ENCODE data around the gene KCNJ14.

Gene KCNJ14

DNA sequence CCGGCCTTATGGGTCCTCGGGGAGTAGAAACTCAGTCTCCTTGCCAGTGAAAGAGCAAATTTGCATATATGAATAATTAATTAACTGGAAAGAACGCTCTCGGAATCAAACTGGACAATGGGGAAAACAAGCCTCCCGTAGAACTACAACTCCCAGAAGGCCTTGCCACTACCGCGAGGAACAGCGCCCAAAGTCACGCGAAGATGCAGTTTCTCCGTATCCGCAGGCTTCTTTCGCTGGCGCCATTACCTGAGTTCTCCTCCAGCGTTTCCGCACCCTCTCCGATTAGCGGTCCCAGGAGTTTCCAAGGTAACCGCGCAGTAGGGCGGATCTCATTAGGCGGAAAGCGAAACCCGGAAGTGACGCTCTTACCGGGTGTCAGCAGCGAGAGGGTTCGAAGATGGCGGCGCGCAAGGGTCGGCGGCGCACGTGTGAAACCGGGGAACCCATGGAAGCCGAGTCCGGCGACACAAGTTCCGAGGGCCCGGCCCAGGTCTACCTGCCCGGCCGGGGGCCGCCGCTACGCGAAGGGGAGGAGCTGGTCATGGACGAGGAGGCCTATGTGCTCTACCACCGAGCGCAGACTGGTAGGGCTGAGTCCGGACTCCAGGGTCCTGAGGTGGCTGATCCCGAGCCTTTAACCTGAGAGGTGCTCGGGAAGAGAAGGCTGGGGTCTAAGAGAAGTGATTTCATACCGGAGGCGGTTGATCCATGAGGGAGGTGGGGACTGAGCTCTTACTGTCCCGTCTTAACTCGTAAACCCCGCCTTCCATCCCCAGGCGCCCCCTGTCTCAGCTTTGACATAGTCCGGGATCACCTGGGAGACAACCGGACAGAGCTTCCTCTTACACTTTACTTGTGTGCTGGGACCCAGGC lies 9.5 kb upstream of the KCNJ14 start, which contains the start of gene GRWD1:
Gene GRWD1 (plus strand): TSS at position 378 of the 876 bp plus-strand sequence. CDS start 23 bp downstream, at position 401.
- DNase-seq: peak; percentile 95

DNA sequence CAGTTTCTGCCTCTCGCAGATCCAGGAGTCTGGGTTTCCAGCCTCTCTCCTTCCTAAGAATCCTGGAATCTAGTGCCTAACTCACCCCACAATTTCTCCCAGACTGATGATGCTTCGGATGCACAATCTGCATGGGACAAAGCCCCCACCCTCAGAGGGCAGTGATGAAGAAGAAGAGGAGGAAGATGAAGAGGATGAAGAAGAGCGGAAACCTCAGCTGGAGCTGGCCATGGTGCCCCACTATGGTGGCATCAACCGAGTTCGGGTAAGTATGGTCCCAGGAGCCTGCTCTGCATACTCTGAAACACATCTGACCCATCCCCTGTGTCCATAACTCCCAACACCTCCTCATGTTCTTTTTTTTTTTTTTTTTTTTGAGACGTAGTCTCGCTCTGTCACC lies 8.8 kb upstream of the KCNJ14 start:
- no peak for DNase-seq

DNA sequence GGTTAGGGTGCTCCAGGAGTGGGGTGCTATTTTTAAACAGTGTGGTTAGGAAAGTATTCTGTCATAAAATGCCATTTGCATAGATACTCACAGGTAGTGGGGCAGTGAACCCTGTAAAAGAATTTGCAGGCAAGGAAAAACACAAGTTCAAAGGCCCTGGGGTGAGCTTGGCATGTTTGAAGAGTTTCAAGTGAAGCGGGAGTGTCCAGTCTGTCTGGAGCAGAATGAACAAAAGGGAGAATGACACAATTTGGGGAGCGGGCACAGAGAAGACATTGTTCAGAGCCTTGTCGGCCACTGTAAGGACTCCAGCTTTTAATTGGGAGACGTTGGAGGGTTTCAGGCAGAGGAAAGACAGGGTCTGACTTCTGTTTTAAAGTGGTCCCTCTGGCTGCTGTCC lies 6.8 kb upstream of the KCNJ14 start:
- no peak for DNase-seq

DNA sequence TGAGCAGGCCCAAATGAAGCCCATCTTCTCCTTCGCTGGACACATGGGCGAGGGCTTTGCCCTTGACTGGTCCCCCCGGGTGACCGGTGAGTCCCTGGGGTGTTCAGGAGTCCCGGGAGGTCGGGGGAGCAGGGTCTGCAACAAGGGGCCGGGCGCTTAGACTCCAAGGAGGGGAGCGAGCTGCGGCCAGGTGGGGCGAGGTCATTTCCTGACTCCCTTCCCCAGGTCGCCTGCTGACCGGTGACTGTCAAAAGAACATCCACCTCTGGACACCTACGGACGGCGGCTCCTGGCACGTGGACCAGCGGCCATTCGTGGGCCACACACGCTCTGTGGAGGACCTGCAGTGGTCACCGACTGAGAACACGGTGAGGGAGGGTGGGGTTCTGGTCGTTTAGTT lies 4.9 kb upstream of the KCNJ14 start:
- DNase-seq: no peak

DNA sequence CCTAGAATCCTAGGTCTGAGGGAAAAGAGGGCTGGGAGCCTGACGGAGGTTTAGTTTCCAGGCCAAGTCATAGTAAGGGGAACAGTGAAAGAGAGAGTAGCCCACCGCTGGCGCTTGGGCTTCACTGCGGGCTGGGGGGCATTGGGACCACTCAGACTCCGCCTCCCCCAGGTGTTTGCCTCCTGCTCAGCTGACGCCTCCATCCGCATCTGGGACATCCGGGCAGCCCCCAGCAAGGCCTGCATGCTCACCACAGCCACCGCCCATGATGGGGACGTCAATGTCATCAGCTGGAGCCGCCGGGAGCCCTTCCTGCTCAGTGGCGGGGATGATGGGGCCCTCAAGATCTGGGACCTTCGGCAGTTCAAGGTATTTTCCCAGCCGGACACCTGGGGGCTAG lies 4.5 kb upstream of the KCNJ14 start:
- no peak for DNase-seq

DNA sequence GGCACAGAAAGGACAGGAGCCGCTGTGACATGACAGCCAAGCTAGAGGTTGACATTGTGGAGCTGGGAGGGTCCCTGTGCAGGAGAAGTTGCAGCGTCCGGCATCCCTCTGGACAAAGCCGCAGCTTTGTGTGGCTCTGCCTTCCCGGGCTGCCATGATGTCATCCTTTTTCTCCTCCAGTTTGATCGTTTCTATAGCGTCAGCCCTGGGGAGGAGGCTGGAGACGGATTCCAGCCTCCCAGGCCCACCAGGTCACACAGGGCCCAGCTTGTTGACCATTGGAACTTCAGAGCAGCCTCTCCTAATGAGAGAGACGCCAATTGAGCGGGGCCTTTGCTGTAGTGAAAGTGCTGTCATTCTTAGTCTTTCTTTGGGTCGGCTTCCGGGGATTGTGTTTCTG lies 3.8 kb upstream of the KCNJ14 start:
- no peak for DNase-seq

DNA sequence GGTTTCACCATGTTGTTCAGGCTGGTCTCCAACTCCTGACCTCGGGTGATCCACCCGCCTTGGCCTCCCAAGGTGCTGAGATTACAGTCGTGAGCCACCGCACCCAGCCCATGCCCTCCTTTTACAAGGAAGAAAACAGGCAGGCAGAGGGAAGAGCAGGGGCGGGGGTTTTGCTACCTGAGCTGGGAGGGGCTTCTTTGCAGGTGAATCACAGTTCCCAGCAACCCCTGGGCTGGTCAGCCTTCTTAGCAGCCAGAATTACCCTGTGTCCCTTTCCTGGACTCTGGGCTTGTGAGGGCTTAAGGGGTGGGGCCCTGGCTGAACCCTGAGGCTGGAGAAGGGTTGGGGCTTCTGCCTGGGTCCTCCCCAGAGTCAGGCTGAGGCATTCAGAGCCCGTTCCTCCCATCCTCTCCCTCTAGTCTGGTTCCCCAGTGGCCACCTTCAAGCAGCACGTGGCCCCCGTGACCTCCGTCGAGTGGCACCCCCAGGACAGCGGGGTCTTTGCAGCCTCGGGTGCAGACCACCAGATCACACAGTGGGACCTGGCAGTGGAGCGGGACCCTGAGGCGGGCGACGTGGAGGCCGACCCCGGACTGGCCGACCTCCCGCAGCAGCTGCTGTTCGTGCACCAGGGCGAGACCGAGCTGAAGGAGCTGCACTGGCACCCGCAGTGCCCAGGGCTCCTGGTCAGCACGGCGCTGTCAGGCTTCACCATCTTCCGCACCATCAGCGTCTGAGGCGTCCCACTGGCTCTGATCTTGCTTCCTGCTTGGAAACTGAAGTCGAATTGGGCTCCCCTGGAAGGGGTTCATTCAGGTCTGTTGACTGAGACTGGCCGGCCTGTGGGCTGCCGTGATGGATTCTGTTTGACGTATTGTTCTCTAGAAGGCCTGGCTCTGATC lies 2.8 kb upstream of the KCNJ14 start:
- DNase-seq: no peak

DNA sequence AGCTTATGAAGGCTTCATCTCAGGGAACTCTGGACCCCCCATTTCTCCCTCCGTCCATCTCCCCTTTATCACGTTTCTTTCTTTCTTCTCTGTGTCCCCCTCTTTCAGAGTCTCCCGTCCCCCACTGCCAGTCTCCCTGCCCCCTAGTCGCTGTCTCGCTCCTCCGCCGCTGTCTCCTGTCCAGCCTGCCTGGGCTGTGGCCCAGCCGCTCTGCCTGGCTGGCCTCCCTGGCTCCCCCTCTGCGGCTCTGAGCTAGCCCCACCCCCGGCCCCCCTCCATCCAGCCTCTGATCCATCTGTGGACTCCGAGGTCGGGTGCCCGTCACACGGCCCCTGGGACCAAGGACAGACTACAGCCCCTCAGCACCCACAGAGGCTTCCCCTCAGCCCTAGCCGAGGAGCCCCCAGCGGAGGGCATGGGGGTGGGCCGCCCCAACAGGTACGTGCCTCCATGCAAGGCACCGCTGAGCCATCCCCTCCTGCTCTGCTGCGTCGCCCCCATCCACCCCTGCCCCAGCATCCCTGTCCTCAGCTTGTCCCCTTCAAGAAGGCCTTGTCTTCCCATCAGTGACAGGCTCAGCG lies 1.1 kb upstream of the KCNJ14 start:
- DNase-seq: no peak

DNA sequence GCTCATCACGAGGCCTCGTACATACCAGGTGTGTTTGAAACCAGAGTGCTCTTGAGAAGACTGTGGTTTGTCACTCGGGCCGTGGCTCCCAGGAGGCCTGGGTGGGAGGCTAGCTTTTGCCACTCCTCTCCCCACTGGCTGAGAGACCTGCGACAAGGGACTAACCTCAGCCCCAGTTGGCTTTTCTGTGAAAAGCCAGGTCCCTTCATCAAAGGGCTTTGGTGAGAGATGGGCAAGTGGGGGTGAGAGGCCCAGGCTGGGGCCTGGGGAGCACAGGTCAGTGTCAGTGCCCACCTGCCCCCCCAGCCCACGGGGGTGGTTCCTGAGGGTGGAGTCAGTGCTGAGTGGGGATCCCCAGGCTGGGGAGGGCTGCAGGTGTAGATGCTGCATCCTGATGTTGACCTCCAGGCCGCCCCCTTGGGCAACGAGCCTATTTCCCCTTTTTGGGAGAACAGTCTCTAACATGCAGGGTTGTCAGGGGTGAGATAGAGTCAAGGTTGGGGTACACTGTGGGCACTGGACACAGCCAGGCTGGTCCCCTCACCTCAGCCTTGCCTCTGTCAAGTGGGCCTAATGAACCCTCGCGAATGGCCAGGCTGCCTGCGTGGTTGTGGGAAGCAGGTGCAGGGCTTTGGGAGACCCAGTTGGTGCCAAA lies 661 bp downstream of the KCNJ14 start:
- DNase-seq: no peak

DNA sequence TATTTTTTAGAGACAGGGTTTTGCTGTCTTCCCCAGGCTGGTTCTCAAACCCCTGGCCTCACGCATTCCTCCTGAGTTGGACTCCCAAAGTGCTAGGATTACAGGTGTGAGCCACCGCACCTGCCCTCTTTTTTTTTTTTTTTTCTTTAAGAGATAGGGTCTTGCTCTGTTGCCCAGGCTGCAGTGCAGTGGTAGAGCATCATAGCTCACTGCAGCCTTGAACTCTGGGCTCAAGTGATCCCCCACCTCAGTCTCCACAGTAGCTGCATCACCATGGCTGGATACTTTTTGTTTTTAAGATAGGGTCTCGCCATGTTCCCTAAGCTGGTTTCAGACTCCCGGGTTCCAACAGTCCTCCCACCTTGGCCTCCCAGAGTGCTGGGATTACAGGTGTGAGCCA lies 1.5 kb downstream of the KCNJ14 start:
- no peak for DNase-seq

DNA sequence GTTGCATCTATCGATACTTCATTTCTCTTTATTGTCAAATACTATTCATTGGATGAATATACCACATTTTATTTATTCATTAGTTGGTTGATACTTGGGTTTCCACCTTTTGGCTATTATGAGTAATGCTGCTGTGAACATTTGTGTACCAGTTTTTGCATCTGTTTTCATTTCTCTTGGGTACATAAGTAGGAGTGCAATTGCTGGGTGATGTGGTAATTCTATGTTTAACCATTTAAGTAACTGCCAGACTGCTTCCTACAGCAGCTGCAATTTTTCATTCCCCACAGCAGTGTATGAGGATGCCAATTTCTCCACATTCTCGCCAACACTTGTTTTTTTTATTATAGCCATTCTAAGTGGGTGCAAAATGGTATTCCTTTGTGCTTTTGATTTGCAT lies 2.6 kb downstream of the KCNJ14 start:
- DNase-seq: no peak

DNA sequence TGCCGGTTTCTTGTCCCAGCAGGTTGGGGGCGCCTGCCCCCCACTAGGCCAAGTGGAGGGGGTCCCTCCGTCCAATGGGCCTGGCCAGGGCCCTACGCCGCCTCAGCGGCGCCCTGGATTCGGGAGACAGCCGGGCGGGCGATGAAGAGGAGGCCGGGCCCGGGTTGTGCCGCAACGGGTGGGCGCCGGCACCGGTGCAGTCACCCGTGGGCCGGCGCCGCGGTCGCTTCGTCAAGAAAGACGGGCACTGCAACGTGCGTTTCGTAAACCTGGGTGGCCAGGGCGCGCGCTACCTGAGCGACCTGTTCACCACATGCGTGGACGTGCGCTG lies 6.2 kb downstream of the KCNJ14 start:
- no peak for DNase-seq

DNA sequence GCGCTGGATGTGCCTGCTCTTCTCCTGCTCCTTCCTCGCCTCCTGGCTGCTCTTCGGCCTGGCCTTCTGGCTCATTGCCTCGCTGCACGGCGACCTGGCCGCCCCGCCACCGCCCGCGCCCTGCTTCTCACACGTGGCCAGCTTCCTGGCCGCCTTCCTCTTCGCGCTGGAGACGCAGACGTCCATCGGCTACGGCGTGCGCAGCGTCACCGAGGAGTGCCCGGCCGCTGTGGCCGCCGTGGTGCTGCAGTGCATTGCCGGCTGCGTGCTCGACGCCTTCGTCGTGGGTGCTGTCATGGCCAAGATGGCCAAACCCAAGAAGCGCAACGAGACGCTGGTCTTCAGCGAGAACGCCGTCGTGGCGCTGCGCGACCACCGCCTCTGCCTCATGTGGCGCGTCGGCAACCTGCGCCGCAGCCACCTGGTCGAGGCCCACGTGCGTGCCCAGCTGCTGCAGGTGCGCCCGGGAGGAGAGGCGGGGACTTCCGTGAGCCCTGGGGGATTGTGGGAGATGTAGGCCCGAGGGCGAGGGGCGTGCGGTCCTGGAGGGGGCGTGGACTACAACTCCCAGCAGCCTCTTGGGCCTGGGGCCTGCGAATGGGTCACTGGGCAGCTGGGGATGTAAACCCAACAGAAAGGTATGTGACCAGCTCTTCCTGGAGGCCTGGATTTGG lies 6.7 kb downstream of the KCNJ14 start:
- DNase-seq: no peak

DNA sequence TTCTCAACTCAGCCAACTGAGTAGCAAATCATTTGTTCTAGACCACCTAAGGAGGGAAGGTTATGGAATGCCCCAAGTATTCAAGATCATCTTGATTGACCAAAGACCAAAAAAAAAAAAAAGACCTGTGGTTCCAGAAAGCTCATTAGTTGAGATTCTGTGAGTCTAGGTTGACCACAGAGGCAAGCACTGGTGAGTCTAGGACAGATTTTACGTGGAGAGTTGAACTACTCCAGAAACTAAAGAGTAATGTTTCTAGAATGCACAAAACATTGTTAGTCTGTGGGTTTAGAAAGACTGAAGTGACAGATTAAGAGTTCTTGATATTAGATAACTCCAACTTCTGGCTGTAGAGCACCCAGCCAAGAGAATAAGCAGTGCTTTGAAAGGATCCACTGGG lies 9.8 kb downstream of the KCNJ14 start:
- DNase-seq: no peak

DNA sequence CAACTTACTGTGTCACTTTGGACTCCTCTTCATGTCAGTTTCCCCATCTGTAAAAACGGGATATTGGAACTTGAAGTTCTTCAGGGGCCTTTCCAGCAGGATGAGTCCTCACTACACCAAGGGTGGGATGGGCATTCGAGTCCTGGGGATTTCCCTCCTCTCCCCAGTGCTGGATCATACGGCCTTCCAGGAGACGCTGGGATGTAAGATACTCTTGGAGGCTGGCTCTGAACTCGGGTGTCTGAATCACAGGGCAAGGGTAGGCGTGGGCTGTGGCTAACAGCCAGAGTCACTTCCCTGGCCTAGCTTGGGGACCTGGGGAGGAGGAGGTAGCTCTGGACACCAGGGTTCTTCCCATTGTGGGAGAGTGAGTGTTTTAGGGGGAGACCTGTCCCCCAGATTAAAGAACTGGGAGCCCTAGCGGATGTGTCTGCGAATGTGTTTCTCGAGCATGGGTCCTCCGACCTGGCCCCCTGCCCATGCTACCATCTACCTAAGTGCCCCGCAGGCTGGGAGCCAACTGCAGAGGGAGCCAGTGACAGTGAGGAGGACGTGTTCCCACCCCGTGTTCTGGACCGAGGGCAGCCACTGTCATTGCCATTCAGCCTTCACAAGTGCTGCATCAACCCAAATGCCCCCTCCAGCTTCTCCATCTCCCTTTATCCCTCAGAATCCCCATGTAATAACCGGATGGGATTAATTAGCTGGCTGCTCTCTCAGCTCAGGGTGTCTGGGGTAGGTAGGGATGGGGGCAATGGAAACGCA lies 11.4 kb downstream of the KCNJ14 start:
- no peak for DNase-seq

DNA sequence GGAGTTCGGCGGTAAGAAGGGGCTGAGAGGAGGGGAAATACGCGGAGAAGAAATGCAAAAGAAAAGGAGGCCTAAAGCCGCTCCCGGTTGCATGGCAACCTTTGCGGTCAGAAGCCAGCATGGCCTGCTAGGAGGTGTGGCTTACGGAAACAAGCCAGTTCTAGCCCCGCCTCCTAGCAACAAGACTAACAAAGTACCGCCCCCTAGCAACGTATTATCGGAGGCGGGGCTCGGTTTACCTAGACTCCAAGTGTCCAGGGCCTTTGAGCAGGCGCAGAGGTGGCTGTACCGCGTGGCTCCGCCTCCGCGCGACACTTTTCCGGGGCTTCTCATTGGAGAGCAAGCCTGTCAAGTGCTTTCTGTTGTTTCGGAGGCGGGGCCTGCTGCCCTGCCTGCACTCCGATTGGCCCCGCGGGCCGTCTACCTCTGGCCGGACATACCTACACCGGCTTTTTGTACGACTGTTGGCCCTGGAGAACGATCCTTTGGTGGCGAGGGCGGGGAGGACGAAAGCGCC lies 13.5 kb downstream of the KCNJ14 start:
- peak; percentile 99 for DNase-seq

DNA sequence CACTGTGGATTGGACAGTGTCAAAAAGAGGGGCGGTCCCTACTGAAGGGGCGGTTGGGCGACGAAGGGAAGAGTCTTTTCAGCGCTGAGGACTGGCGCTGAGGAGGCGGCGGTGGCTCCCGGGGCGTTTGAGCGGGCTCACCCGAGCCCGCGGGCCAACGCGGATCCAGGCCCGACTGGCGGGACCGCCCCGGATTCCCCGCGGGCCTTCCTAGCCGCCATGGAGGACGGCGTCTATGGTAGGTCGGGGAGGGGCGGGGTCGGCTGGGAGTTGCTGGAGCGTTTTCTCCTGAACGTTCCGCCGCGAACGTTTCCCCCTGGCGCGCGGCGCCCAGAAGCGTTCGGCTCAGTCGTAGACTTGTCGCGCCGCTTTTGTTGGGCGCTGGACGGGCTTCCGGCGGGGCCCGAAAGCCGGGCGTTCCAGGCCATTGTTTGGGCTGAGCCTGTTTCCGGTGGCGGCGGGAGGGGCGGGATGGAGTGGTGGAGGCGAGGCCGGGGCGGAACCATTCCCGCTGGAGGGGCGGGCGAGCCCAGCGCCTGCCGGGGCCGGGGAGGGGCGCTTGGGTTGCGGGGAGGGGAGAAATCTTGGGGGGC lies 14.0 kb downstream of the KCNJ14 start, which contains the start of gene CYTH2:
Gene CYTH2 (plus strand): TSS at position 81 of the 593 bp plus-strand sequence. CDS start 139 bp downstream, at position 220.
- no peak for DNase-seq

DNA sequence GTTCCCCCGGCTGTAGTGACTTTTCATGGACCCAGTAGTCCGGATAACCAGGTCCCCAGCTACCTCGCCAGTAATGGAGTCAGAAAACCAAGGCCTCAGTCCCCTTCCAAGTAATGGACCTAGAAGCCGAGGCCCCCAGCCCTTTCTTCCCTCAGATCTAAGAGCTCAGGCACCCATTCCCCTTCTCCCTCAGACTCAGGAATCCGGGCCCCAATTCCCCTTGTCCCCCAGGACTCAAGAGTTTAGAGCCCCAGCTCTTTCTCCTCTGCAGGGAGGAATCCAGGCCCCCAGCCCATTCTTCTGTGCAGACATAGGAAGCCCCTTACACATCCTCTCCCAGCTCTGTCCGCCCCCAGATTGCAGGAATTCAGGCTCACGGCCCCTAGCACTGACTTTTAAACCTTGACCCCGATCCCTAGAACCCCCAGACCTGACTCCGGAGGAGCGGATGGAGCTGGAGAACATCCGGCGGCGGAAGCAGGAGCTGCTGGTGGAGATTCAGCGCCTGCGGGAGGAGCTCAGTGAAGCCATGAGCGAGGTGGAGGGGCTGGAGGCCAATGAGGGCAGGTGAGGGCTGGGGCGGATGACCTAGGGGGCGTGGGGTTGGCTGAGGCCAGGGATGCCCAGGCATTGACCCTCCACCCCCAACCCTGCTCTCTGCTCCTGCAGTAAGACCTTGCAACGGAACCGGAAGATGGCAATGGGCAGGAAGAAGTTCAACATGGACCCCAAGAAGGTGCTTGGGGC lies 14.7 kb downstream of the KCNJ14 start:
- DNase-seq: no peak

DNA sequence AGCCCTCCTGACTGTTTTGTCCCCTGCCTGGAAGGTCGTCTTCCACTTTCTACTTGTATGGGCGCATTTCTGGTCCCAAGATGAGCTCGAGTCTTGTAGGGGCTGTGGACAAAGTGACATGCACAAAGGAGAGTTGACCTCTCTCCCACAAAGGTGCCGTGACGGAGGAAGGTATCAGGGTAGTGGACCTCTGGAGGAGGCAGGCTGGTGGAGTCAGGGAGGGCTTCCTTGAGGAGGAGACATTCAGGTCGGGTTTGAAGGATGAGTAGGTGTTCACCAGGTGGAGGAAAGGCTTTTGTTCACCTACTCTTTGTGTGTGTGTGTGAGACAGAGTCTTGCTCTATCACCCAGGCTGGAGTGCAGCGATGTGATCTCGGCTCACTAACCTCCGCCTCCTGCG lies 15.5 kb downstream of the KCNJ14 start:
- no peak for DNase-seq

DNA sequence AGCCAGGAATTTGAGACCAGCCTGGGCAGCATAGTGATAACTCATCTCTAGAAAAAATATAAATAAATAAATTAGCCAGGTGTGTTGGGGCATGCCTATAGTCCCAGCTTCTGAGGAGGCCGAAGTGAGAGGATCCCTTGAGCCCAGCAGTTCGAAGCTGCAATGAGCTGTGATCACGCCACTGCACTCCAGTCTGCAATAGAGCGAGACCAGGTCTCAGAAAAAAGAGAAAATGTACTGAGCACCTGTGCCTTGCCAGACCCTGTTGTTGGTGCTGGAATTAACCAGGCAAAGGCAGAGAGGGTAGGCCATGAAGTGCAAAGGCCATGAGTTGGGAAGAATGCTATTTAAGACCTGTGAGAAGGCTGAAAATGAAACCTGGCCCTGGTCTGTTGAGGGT lies 16.5 kb downstream of the KCNJ14 start:
- no peak for DNase-seq

All from amniotic stem cell (primary cell).